Stimulated activated CD4-positive, alpha-beta T cell treated with anti-CD3 and anti-CD28 coated beads, Interleukin-12 subunit alpha, Interleukin-12 subunit beta, amount 100 ng/mL, for 4 hours (primary cell): Measurements from ENCODE around the gene NF2.

Experiments
- DNase-seq: peaks from one replicate; pipeline ENCODE4 v3.0.0-alpha.2; 2020

Gene NF2

DNA sequence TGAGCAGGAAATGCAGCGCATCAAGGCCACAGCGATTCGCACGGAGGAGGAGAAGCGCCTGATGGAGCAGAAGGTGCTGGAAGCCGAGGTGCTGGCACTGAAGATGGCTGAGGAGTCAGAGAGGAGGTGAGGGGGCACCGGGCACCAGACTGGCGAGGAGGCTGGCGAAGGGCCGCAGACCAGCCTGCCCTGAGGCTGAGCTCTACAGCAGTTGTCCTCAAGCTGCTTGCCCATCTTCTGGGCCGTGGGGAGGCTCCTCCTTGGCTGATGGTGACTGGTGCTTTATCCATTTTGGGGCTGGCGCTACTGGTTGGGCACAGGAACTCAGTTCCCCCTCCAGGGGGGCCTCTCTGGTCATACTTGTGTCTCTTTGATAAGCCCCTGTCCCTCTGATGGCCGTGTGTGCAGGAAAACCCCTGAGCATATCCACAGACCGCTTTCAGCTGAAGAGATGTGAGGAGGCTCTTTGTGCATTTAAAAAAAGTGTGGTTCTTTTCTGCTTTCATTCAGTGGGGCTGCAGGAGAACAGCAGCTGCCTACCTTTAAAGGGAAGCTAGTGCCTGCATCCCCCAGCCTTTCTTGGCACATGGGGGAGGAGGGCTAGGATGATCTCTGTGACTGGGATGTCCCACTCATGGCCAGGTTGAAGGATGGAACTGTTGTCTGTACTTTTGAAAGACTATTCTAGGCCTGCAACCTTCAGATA is 70.1 kb downstream of the NF2 start:
- no peak for DNase-seq

DNA sequence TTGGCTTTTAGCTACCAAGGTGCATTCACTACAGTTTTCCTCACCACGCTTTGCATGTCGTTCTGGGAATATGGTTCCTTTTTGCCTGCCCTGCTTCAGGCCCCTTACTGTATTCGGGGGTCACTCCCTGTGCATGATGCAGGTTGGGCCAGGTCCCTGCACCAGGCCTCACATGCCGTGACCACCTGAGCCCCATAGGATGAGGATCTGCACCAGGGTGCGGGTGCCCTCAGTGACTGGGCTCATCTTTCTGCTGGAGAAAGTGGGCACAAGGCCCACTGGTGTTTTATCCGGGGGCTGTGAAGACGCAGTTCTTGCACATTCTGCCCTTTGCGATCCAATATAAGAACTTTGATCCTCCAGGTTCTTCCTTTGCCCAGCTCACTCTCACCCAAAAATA is 70.7 kb downstream of the NF2 start:
- no peak for DNase-seq

DNA sequence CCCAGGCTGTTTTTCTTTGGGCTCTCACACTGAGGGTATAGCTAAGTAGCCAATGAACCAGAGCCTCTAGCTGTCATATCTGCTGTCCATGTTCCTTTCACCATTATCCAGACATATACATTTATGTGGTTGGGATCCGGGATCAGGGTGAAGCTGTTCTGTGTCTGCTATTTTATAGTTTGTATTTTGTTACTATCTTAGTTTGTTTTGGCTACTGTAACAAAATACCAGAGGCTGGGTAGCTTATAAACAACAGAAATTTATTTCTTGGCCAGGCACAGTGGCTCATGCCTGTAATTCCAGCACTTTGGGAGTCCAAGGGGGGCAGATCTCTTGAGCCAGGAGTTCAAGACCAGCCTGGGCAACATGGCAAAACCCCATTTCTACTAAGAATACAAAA is 75.9 kb downstream of the NF2 start:
- DNase-seq: no peak

DNA sequence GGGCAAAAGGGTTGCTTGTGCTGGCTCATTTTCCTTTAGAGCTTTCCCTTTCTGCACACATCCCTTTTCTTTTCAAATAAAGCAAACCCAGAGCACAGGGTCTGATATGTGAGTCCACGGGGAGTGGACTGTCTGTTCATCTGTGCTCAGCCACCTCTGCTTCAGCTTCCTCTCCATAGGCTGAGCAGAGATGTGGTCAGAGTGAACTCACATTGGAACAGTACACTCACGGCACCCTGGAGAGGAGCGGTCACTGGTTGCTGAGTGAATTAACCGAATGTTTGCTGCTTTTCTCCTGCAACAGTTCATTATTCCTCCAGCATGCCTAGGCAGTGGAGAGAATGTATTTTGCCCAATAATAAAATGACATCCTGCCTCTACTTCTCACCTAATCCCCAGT is 80.1 kb downstream of the NF2 start:
- no peak for DNase-seq

DNA sequence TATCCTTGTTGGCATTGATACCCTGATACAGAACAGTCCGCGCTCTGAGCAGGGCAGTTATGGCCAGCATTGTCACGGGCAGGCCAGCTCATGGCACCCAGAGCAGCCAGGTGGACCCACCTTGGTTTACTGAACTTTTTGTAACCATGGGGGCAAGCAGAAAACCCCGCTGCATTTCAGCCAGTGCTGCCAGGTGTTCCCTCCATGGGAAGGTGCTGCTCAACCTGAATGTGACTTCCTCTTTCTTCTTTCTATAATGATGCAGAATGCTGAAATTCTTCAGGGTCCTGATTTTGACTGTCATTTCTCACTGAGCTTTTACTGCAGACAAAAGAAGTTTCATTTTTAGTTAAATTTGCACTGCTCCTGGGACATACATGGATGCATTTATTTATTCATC is 80.8 kb downstream of the NF2 start:
- DNase-seq: no peak

DNA sequence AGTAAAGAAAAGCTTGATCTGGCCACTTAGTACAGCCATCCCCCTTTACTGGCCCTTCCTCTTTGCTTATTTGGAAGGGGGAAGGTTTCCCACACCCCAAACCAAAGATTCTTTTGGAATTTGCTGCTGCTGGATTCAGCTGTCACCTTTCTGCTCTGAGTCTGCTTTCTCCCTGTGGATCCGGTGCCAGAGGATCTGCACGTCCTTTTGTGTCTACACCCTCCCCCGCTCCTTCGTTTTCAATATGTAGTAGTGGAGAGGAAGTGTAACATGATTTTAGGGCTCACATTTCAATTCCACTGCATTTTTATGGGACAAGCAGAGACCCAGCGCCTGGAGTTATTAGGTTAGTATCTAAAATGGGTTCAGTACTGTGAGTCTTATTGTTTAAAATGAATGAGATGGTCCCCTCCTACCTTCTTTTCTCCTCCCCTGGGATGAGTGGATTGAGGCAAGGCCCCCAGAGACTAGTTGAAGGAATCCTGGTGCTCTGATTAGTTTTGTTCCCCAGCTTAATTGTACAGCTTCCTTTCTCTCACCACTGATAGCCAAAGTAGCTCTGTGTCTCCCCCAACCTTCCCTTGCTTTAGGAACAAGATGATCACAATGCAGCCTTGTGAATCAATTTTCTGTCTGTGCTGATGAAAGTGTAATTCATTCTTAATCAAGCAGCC is 85.9 kb downstream of the NF2 start:
- DNase-seq: no peak

DNA sequence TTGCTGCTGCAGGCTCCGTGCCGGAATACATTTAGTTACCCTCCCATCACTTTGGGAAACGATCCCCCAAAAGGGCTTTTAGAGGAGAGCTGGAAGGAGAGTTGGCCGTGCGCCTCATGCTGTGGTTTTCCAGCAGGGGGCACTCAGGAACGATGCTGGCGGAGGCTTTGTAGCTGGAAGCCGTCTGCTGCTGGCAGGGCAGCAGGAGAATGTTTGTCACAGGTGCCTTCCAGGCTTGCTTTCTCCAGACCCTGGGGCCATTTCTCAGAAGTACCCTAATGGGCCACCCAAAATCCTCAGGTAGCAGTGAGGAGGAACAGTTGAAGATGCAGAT is 86.4 kb downstream of the NF2 start:
- DNase-seq: peak; percentile 38

DNA sequence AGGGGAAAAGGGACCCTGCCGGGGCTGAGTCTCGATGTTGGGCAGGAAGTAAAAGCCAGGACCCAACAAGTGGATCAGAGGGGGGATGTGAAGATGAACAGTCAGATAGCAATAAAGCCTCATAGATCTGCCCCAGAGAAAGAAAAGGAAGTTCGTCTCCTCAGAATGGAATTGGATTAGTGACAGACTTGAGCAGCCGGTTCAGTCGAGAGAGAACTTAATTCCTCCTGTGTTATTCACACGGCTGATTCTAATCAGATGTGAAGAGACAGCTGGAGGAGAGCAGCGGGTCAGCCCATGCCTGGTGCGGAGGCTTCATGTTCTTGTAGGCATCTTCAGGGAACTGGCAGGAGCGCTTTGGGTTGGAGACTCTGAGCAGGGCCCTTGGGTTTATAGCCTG is 87.0 kb downstream of the NF2 start:
- no peak for DNase-seq

DNA sequence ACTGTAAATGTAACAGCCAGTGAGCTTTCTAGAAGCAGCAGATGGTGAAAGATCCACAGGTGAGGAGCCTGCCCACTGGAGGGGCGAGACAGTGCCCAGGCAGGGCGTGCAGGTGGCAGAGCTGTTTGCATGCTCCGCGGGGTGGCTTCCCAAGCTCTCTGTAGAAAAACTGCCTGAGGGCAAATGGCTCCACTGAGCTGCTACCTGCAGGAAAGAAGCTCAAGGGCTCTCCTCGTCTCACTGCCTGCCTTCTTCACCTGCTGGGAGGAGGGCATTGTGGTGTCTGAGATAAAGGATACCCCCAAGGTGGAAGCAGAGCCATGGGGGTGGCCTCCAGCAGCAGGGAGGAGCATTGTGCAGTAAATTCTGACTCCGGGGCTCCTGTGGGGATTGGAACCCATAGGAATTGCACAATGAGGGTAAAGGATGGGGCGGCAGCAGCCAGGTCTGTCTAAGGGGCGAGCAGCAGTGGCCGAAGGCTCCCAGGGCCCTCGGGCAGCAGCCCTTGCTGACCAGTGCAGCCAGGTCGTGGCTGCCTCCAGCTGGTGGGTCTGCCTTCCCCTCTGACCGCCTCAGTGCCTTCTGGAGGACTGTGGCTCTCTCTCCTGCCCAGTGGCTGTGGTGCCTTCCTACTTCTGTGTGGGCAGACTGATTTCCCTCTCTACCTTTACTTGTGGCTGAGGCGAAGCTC is 88.3 kb downstream of the NF2 start:
- no peak for DNase-seq

DNA sequence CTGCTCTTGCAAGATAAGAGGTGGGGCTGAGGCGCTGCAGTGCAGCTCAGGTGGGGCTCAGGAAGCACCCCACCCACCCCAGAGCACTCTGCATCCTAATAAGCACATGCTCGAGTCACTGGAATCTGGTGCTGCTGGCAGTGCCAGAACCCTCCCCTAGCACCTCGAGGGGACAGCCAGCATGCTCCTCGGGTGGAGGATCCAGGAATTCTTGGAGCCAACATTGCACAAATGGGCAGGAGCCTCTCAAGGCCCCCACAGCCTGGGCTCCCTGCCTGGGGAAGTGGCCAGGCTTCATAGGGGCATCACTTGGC is 88.9 kb downstream of the NF2 start:
- DNase-seq: no peak

DNA sequence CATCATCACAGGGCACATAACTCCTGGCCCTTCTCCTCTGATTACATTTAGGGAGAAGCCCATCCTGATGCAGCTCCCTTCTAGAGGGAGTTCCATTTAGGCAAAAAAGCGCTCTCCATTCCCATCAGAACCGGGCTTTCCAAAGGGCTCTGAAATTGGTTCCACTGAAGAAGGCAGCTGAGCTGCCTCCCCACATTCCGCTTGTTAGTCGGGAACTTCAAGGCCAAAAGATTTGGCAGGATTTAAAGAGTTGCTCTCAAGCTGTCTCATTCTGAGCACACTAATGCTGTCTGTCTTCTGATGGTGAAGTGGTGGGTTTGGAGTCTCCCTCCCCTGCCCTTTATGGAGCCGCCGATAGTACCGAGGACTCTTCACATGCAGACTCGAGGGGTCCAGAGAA is 89.7 kb downstream of the NF2 start:
- no peak for DNase-seq

DNA sequence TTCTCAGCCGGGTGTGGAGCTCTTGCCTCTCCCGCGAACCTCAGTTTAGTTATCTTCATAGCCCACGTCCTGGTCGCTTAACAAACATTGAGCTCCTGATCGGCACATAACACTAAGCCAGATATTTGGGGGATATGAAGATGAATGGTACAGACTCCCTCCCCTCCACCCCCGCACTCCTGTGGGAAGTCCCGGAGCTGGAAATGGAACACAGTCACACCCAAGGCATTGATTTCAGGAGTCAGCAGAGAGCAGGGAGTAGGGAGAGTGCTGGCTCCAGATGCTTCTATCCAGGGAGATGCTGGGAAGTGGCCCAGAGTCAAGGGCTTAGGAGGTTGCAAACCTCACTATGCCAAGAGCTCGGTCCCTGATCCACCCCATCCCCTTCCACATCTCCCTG is 90.2 kb downstream of the NF2 start:
- no peak for DNase-seq

DNA sequence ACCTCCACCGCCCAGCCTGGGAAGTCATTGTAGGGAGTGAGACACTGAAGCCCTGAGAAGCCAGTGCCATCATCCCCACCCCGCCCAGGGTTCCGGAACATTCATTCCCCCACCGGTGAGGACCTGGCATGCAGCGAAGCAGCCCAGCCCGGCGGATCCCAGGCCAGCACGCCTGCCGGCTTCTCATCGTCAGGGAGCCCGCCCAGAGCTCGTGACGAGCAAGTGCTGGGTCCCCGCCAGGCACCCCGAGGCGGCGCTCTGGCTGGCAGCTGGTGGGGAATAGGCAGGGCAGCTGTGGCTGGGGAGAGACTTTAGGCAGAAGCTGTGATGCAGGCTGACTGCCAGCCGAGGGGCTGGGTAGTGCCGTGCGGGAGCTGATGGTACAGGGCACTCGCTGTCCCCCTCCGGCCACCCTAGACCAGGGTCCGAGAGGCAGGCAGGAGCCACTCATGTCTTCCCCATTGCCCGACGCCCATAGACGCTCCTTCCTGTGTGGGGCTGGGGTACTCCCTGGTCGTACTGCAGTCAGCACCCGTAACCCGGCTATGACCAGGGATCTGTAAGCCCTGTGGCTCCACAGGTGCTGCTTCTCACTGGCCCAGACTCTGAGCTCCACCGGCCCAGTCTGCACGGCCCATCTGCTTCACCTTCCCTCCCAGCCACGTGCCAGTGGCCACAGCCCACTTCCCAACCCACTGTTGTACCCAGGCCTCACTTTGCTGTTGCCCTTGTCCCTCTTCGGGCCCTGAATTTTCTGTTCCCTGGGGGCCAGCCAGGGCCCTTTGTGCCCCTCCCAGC is 91.9 kb downstream of the NF2 start:
- no peak for DNase-seq

DNA sequence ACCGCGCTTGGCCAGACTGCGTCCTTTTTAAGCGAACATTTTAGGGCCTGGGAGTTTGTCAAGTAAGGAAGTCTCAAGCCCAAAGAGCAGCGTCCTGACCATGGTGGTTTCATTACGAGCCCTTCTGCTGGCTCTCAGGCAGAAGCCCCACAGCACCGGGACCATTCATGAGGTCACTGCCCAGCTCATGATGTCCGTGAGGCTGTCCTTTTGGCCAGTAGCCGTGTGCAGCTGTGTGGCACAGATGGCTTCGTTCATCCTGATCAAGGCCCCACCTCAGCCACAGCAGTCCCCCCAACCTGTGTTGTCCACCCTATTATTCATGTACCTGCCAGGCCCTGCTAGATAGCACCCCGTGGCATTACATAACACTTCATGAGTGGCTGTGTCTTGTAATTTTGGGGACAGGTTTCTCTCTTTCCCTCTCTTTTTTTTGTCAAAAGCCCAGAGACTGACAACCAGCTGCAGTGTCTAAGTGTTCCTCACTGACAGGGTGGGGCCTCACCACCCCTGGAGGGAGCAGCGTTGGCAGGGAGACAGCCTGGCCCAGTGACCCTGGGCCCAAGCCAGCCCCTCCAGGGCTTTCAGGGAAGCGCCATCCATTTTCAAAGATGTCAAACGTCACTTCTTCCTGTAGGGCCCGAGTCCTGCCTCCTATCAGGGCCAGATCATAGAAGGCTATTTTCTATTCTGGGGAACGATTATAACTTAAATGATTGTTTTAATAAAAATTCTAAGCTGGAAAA is 94.6 kb downstream of the NF2 start:
- no peak for DNase-seq

DNA sequence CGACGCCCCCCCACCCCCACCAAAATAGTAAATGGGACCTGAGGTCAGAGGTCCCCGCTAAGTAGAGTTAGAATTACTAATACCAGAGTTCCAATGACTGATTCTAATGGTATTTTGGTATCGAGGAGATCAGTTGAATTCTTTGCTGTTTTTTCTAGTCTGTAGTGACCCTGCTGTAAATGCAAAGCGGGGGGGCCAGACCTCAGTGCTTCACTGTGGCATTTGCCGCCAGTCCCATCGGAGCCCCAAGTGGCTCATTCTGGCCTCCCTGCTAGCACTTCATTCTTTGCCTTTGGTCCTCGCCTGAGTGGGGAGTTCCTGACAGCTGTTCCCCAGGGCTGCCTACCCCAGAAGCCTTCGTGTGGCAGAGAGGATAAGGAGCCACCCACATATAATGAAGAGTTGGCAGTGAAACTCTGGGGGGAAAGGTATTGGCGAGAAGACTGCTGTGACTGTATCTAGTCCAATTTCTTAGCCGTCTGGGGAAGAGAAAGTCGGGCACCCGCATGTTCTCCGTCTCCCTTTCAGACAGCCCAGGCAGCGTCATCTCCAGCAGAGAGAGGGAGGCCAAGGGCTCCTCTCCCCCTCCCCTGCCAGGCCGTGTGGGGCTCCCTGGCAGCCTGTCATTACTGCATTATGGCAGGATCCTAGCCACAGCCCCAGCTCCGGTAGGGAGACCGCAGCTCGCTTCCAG is 96.9 kb downstream of the NF2 start:
- no peak for DNase-seq

DNA sequence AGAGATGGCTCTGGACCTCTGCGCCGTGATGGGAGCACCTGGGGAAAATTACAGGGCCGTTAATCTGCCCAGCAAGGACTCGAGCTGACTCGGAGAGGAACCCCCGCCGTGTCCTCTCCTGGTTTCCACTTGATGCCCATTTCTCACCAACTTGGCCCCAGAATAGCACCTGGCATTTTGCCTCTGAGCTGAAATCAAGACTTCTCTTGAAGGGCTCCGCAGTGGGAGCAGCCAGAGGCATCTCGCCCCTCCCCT is 97.4 kb downstream of the NF2 start:
- no peak for DNase-seq

DNA sequence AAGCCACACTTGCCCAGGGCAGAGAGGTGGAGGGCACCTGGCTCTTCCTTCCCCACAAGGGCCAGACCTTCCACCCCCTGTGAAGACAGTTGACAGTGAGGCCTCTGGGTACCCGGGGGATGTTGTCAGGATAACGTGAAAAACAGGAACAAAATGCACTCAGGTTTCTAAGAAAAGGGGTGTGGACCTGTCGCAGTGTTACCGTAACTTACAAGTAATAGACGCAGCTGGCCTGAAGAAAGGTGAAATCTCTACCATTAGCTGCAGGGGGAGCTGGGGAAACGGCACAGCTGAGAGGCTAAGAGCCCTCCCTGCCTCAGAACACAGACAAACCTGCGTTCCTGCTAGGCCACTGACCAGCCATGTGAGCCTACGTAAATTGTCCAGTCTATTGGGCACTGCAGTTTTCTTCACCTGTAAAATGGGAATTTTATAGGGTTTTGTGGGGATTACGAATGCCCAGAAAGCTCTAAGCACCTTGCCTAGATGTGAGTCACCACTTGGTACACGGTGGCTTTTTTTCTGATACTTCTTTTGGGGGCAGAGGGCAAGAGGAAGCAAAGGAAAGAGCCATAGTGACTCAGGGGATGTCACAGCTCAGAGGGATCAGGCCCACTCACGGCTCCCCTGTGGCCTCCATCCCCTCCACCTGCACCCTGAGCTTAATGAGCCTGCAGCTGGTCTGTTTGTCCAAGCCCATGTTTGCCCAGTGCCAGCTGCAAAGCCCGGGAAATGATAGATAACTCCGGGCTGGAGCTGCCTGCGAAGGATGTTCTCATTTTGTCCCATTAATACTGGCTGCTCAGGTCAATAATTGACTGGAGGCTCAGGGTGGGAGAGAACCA is 97.9 kb downstream of the NF2 start:
- no peak for DNase-seq

DNA sequence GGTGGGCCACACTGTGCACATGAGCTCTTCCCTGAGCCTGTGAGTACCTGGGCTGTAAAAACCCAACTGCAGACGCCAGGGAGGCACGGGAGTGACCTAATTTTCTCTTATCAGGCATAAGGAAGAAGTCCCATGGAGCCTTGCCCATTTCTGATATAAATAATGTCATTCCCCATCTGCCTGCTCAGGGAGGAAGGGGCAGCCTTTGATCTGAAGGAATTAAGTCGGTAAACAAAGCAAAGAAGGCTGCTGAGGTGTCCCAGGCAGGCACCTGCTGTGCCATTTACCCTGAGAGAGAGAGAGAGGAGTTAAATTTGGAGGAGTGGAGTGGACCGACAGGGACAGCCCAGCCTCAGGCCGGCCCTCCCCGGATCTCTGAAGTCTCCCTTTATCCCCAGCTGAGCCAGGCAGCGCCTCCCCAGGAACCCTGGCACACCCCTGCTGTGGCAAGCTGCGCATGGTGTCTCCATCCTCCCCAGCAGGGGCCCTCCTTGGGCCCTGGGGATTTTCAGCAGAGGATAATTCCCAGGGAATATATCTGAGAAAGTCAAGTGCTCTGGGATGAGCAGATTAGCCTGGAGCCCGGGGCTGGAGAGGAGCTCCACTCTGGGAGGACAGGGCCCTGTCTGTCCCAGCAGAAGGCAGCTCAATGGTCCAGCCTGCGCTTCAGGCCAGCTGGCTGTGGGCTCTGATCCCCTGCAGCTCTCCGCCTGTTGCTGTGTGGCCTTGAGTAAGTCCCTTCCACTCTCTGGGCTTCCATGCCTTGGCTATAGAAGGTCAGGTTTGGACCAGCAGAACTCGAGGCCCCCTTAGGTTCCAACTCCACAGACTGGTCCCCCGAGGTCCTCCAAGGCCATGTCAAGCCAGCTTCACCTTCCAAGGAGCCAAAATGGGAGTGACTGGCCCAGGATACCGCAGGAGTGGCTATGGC is 98.8 kb downstream of the NF2 start:
- no peak for DNase-seq

DNA sequence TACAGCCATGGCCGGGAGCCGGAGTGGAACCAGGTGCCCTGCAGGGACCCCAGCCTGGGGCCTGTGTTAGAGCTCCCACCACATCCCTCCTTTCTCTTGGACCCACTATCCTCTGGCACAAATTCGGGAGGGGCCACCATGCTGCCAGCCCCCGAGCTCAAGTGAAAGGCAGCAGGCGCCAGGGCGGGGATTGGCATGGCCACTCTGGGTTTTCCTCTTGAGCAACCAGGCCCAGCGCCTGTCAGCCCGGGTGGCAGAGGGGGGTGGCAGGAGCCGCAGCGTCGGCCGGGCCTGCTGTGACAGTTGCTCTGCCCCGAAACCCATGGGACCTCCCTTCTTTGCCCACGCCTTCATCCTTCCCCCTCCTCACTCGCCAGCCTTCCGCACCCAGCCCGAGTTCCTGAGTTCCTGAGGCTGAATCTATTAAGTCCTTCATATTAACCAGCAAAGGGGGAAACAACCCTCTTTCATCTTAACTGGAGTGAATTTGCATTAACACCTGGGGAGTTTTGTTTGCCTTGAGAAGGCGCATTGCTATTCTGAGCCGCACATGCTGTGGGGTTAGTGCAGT is 99.6 kb downstream of the NF2 start:
- no peak for DNase-seq

DNA sequence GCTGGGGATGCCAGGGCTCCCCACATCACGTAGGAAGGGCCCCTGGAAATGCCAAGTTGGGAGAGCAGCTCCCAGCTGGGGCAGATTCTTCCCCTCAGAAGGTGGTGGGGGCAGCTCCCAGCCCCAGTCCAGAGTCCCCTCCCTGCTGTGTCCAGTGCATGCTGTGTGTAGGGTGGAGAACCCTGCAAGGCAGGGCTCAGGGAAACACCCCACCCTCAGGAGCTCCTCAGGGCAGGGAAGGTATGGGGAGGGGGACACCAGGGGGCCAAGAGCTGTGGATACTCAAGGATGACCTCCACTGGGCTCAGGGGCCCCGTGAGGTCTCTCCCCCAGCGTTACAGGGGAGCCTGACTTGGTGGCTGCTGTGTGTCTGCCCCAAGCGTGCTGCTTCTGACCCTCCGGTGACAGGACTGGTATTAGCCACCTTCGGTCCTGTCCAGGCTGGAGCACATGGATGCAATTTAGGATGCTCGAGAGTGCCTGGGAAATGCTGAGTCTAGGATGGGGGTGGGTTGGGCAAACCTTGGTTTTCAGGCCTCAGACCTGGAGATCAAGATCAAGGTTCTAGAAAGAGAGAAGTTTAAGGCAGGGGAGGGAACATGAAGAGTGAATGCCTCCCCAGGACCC is 100.2 kb downstream of the NF2 start:
- DNase-seq: no peak
